ENCODE measurements around the gene BLVRA. TPM values are rescaled to one million over a fixed set of nuclear protein-coding genes. Genes with fewer than 3 reads are reported as not detected.

Gene BLVRA
- total RNA-seq, 1 donor from 2014 or later, result 19.3 TPM

DNA sequence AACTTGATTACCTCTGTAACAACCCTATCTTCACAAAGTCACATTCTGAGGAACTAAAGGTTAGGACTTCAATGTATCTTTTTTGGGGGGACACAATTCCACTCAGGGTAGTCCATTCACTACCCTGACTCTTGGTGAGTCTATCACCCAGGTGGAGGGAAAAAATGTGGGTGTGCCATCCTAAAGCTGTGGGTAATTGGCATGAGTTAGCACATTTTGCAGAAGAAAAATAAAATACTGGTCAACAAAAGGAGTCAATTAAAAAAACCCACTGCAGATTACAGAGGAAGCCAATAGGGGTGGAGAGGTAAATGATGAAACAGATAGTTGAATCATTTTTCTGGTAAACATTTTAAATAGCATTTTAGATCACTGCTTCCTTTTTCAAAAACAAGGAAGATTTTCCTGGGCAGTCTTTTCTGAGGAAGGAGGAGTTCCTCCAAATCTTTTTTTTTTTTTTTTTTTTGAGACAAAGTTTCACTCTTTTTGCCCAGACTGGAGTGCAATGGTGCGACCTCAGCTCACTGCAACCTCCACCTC lies 5.1 kb upstream of the BLVRA start:
- TF ChIP-seq, protein P1, sequence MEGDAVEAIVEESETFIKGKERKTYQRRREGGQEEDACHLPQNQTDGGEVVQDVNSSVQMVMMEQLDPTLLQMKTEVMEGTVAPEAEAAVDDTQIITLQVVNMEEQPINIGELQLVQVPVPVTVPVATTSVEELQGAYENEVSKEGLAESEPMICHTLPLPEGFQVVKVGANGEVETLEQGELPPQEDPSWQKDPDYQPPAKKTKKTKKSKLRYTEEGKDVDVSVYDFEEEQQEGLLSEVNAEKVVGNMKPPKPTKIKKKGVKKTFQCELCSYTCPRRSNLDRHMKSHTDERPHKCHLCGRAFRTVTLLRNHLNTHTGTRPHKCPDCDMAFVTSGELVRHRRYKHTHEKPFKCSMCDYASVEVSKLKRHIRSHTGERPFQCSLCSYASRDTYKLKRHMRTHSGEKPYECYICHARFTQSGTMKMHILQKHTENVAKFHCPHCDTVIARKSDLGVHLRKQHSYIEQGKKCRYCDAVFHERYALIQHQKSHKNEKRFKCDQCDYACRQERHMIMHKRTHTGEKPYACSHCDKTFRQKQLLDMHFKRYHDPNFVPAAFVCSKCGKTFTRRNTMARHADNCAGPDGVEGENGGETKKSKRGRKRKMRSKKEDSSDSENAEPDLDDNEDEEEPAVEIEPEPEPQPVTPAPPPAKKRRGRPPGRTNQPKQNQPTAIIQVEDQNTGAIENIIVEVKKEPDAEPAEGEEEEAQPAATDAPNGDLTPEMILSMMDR (conservative IDR thresholded peaks at IDR 0.05), result no peak
- Mint-ChIP-seq H3K4me1 (ENCODE audit: unreplicated experiment) (no peaks in the 10 kb centered on the region), H3K27me3 (peaks cover 47% of the 10 kb centered on the region), H3K27ac (no peak overlapping the region), H3K4me3 (no peak overlapping the region), H3K36me3 (no peaks in the 10 kb centered on the region), H3K9me3 (no peaks in the 10 kb centered on the region)
- no peak for DNase-seq (ENCODE audit: extremely low spot score, unreplicated experiment)

GRCh38 chr7:43753843-43754242 lies 4.6 kb upstream of the BLVRA start:
- H3K36me3 Mint-ChIP-seq, result no peaks in the 10 kb centered on the region
- TF ChIP-seq, protein P1 (conservative IDR thresholded peaks at IDR 0.05), result no peak
- H3K27me3 Mint-ChIP-seq, result peaks cover 45% of the 10 kb centered on the region
- H3K4me1 Mint-ChIP-seq (ENCODE audit: unreplicated experiment), result no peaks in the 10 kb centered on the region
- no peak overlapping the region for H3K4me3 Mint-ChIP-seq
- no peaks in the 10 kb centered on the region for H3K9me3 Mint-ChIP-seq
- no peak overlapping the region for H3K27ac Mint-ChIP-seq
- no peak for DNase-seq (ENCODE audit: extremely low spot score, unreplicated experiment)

- DNase-seq (ENCODE audit: extremely low spot score, unreplicated experiment), result no peak
These were observed 3.9 kb upstream of the BLVRA start for GRCh38 chr7:43754596-43754995.

GRCh38 chr7:43756368-43757072 lies 2.0 kb upstream of the BLVRA start:
- peak overlapping the region; percentile 29 for H3K27ac Mint-ChIP-seq
- H3K4me3 Mint-ChIP-seq, result peak overlapping the region; percentile 75
- peaks cover 43% of the 10 kb centered on the region for H3K27me3 Mint-ChIP-seq
- H3K36me3 Mint-ChIP-seq, result no peaks in the 10 kb centered on the region
- no peaks in the 10 kb centered on the region for H3K4me1 Mint-ChIP-seq (ENCODE audit: unreplicated experiment)
- DNase-seq (ENCODE audit: extremely low spot score, unreplicated experiment), result no peak
- H3K9me3 Mint-ChIP-seq, result no peaks in the 10 kb centered on the region
- TF ChIP-seq, protein P1 (conservative IDR thresholded peaks at IDR 0.05), result no peak

More at GRCh38 chr7:43754596-43754995, 3.9 kb upstream of the BLVRA start:
- Mint-ChIP-seq H3K4me3 (no peak overlapping the region), H3K4me1 (ENCODE audit: unreplicated experiment) (no peaks in the 10 kb centered on the region), H3K27me3 (peaks cover 46% of the 10 kb centered on the region), H3K27ac (no peak overlapping the region), H3K36me3 (no peaks in the 10 kb centered on the region), H3K9me3 (no peaks in the 10 kb centered on the region)
- TF ChIP-seq, protein P1 (conservative IDR thresholded peaks at IDR 0.05), result no peak

DNA sequence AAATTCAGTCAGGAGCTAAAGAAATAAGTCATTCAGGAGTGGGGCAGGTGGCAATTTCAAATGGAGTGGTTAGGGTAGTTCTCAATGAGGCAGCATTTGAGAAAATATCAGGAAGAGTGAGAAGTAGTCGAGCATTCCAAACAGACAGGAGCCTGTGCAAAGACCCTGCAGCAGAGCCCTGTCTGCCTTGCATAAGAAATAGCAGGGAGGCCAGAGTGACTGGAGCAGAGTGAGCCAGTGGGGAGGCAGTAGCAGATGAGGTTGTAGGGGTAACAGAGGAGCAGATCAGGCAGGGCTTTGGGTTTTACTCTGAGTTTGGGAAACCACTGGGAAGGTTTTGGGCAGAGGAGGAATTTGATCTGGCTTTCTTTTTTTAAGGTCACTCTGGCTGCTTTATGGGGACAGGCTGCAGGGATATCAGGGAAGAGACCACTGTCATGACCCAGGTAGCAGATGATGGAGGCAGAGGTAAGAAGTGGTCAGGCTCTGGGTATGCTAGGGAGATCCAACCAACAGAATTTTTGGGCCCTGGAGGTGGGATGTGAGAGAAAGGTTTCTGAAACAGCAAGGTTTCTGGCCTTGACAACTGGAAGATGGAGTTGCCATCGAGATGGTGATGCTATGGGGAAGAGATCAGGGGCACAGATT lies 1.3 kb upstream of the BLVRA start:
- no peak for DNase-seq (ENCODE audit: extremely low spot score, unreplicated experiment)
- H3K27ac Mint-ChIP-seq, result peak overlapping the region; percentile 65

More for the DNA sequence above, 1.3 kb upstream of the BLVRA start:
- TF ChIP-seq, protein P1 (conservative IDR thresholded peaks at IDR 0.05), result no peak
- peaks cover 45% of the 10 kb centered on the region for H3K27me3 Mint-ChIP-seq
- no peaks in the 10 kb centered on the region for H3K4me1 Mint-ChIP-seq (ENCODE audit: unreplicated experiment)
- H3K4me3 Mint-ChIP-seq, result peak overlapping the region; percentile 75
- H3K36me3 Mint-ChIP-seq, result no peaks in the 10 kb centered on the region
- H3K9me3 Mint-ChIP-seq, result no peaks in the 10 kb centered on the region

Measured in type B pancreatic cell (in vitro differentiated cells).